ENCODE results near the gene CWF19L1.
"Not testable (repeated sequence)": the region's sequence is repeated elsewhere in the genome, so short reads cannot be mapped to it uniquely, and the experiment has no call there.

The CWF19L1 gene

GRCh38 chr10:100267239-100268104, at the start of gene CWF19L1:
CWF19L1 (minus strand) TSS chr10:100267638; CDS start chr10:100267593, 45 bp downstream.
- peak; percentile 18 to 90 (median 76) for DNase-seq

GRCh38 chr10:100315615-100316014, 48.2 kb upstream of the CWF19L1 start:
- peak in 1 of 56 donors; percentile 3 for DNase-seq

GRCh38 chr10:100311298-100311697, 43.9 kb upstream of the CWF19L1 start:
- no peak for DNase-seq

- no peak for DNase-seq
These were observed 40.2 kb upstream of the CWF19L1 start for GRCh38 chr10:100307684-100308083.

- DNase-seq: no peak
These were observed 39.4 kb upstream of the CWF19L1 start for GRCh38 chr10:100306861-100307260.

GRCh38 chr10:100304414-100304813, 37.0 kb upstream of the CWF19L1 start:
- no peak for DNase-seq

- no peak for DNase-seq
These were observed 36.4 kb upstream of the CWF19L1 start for GRCh38 chr10:100303724-100304319.

GRCh38 chr10:100301123-100301522, 33.7 kb upstream of the CWF19L1 start:
- not testable (repeated sequence) for DNase-seq

GRCh38 chr10:100297242-100297641, 29.8 kb upstream of the CWF19L1 start:
- DNase-seq: no peak

- no peak for DNase-seq
These were observed 25.6 kb upstream of the CWF19L1 start for GRCh38 chr10:100293066-100293465.

- peak in 1 of 56 donors; percentile 4 for DNase-seq
These were observed 24.9 kb upstream of the CWF19L1 start for GRCh38 chr10:100292300-100292699.

GRCh38 chr10:100291356-100291755, 23.9 kb upstream of the CWF19L1 start:
- no peak for DNase-seq

GRCh38 chr10:100289641-100290040, 22.2 kb upstream of the CWF19L1 start:
- DNase-seq: no peak

- no peak for DNase-seq
These were observed 20.8 kb upstream of the CWF19L1 start for GRCh38 chr10:100288196-100288595.

GRCh38 chr10:100287756-100288155, 20.3 kb upstream of the CWF19L1 start:
- no peak for DNase-seq

GRCh38 chr10:100286051-100287033, 18.9 kb upstream of the CWF19L1 start, which contains the start of gene BLOC1S2:
BLOC1S2 (minus strand) TSS chr10:100286680; CDS start chr10:100286659, 21 bp downstream.
- peak; percentile 56 to 96 (median 86) for DNase-seq

GRCh38 chr10:100285326-100285725, 17.9 kb upstream of the CWF19L1 start:
- not testable (repeated sequence) for DNase-seq

- no peak for DNase-seq
These were observed 15.5 kb upstream of the CWF19L1 start for GRCh38 chr10:100282907-100283306.

- DNase-seq: not testable (repeated sequence)
These were observed 9.5 kb upstream of the CWF19L1 start for GRCh38 chr10:100276971-100277370.

GRCh38 chr10:100265821-100266485, 1.5 kb downstream of the CWF19L1 start:
- DNase-seq: no peak

GRCh38 chr10:100254191-100254590, 13.2 kb downstream of the CWF19L1 start:
- DNase-seq: no peak
